MM.1S (cell line): Measurements from ENCODE around the gene GABRP.
"Not testable (repeated sequence)": the region's sequence is repeated elsewhere in the genome, so short reads cannot be mapped to it uniquely, and the experiment has no call there.

ENCODE experiments used
- DNase-seq: peaks from one replicate; pipeline ENCODE4 v3.0.0-alpha.2; 2015
- H2AFZ ChIP-seq: fragments of 300-600 bp; sonication (generic); 2 replicates; pipeline ENCODE4 v1.6.0; 2016; ENCODE audit warnings: antibody characterized with exemption, low read length
- H3F3A ChIP-seq: fragments of 300-600 bp; sonication (generic); 2 replicates; pipeline ENCODE4 v1.6.1; 2016; ENCODE audit warnings: mild to moderate bottlenecking, antibody characterized with exemption, low read length, moderate library complexity, mixed read lengths; ENCODE audit not compliant: insufficient read depth
- H3K27ac ChIP-seq: fragments of 300-600 bp; sonication (generic); 2 replicates; pipeline ENCODE4 v1.5.1; 2016; ENCODE audit warnings: mild to moderate bottlenecking, low read length
- H3K27me3 ChIP-seq: fragments of 300-600 bp; sonication (generic); replicated peaks from 2 replicates; pipeline ENCODE4 v1.6.0; 2016; ENCODE audit warnings: low read length; ENCODE audit not compliant: insufficient read depth
- H3K36me3 ChIP-seq: fragments of 300-600 bp; sonication (generic); replicated peaks from 2 replicates; pipeline ENCODE4 v1.6.1; 2016; ENCODE audit warnings: mild to moderate bottlenecking, low read length, mixed read lengths; ENCODE audit not compliant: insufficient read depth
- H3K4me1 ChIP-seq: fragments of 300-600 bp; sonication (generic); 2 replicates; pipeline ENCODE4 v1.6.1; 2016; ENCODE audit warnings: low read length, mixed read lengths
- H3K4me2 ChIP-seq: fragments of 300-600 bp; sonication (generic); 2 replicates; pipeline ENCODE4 v1.6.0; 2016; ENCODE audit warnings: low read depth, low read length
- H3K4me3 ChIP-seq: fragments of 300-600 bp; sonication (generic); 2 replicates; pipeline ENCODE4 v1.5.1; 2016; ENCODE audit warnings: low read length, mixed read lengths
- H3K79me2 ChIP-seq: fragments of 300-600 bp; sonication (generic); 2 replicates; pipeline ENCODE4 v1.6.1; 2016; ENCODE audit warnings: mixed run types, low read length, mixed read lengths
- H3K9ac ChIP-seq: fragments of 300-600 bp; sonication (generic); 2 replicates; pipeline ENCODE4 v1.6.1; 2016; ENCODE audit warnings: low read length, mixed read lengths
- H3K9me2 ChIP-seq: fragments of 300-600 bp; sonication (generic); replicated peaks from 2 replicates; pipeline ENCODE4 v1.6.1; 2016; ENCODE audit warnings: mild to moderate bottlenecking, low read length, mixed read lengths; ENCODE audit not compliant: insufficient read depth
- H3K9me3 ChIP-seq: fragments of 300-600 bp; sonication (generic); replicated peaks from 2 replicates; pipeline ENCODE4 v1.6.1; 2016; ENCODE audit warnings: mild to moderate bottlenecking, low read length, mixed read lengths; ENCODE audit not compliant: insufficient read depth
- H4K20me1 ChIP-seq: fragments of 300-600 bp; sonication (generic); 2 replicates; pipeline ENCODE4 v1.6.1; 2016; ENCODE audit warnings: mild to moderate bottlenecking, low read length, moderate library complexity, mixed read lengths; ENCODE audit not compliant: insufficient read depth
- EZH2 ChIP-seq: fragments of 300-600 bp; sonication (generic); optimal IDR thresholded peaks from 2 replicates; pipeline ENCODE3; 2017; ENCODE audit warnings: low read depth, mild to moderate bottlenecking, antibody characterized with exemption, low read length, mixed read lengths
- EZH2phosphoT487 ChIP-seq: fragments of 300-600 bp; sonication (generic); IDR thresholded peaks from 2 replicates; pipeline ENCODE4 v1.6.1; 2018; ENCODE audit warnings: antibody characterized with exemption, low read length
- TF ChIP-seq, protein P1 (sequence below): fragments of 300-600 bp; sonication (generic); IDR thresholded peaks from 2 replicates; pipeline ENCODE4 v1.5.1; 2016; ENCODE audit warnings: antibody characterized with exemption, low read length, mixed read lengths

The GABRP gene

DNA sequence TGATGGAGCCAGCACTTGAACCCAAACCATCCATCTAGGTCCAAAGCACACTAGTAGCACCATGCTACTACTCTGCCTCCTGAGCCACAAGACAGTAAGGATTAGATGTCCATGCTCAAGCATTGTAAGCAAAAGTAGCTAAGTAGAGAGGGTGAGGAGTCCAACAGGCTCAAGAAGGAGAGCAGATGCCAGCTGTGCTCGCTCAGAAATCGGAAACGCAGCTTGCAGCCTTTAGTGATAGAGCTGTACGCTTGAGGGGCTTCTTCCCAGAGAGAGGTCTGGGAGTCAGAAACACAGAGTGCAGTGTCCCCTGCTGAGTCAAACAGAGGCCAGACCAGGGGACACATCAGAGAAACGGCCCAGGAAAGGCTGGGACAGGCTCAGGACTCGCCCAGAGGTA is 32.7 kb upstream of the GABRP start:
- no peak overlapping the region for H2AFZ ChIP-seq
- peaks cover 5% of the 10 kb centered on the region; the same call in 1 of the 2 replicates for H3F3A ChIP-seq
- peaks cover 9% of the 10 kb centered on the region for H3K4me1 ChIP-seq
- no peak overlapping the region for H3K4me2 ChIP-seq
- H3K27ac ChIP-seq = no peak overlapping the region
- no peaks in the 10 kb centered on the region for H3K27me3 ChIP-seq
- no peaks in the 10 kb centered on the region for H3K9me2 ChIP-seq
- no peak for TF ChIP-seq EZH2
- TF ChIP-seq, protein P1, sequence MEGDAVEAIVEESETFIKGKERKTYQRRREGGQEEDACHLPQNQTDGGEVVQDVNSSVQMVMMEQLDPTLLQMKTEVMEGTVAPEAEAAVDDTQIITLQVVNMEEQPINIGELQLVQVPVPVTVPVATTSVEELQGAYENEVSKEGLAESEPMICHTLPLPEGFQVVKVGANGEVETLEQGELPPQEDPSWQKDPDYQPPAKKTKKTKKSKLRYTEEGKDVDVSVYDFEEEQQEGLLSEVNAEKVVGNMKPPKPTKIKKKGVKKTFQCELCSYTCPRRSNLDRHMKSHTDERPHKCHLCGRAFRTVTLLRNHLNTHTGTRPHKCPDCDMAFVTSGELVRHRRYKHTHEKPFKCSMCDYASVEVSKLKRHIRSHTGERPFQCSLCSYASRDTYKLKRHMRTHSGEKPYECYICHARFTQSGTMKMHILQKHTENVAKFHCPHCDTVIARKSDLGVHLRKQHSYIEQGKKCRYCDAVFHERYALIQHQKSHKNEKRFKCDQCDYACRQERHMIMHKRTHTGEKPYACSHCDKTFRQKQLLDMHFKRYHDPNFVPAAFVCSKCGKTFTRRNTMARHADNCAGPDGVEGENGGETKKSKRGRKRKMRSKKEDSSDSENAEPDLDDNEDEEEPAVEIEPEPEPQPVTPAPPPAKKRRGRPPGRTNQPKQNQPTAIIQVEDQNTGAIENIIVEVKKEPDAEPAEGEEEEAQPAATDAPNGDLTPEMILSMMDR = no peak
- no peak for TF ChIP-seq EZH2phosphoT487
- H3K9me3 ChIP-seq = no peaks in the 10 kb centered on the region
- no peaks in the 10 kb centered on the region for H4K20me1 ChIP-seq
- no peak for DNase-seq
- H3K79me2 ChIP-seq = no peaks in the 10 kb centered on the region
- H3K36me3 ChIP-seq = no peaks in the 10 kb centered on the region
- no peak overlapping the region for H3K4me3 ChIP-seq
- no peak overlapping the region for H3K9ac ChIP-seq

DNA sequence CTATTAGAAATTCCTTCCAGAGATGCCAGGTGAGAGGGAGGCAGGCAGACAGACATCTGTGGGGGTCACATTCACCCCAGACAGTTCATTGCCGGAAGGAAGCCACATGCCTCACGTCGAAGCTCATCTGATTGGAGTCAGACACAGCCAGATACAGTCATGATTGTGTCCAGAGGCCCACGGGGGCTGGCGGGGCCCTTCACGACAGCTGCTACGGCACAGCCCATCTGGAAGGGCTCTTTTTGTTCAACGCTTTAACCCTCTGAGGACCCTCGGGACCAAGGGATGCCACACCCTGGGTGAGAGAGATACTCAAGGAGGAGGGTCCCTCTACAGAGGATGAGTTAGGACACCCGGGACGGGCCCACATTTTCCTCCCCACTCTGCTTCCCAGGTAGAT is 31.9 kb upstream of the GABRP start:
- TF ChIP-seq EZH2phosphoT487 (no peak), EZH2 (no peak)
- TF ChIP-seq, protein P1 = no peak
- no peaks in the 10 kb centered on the region for H3F3A ChIP-seq

DNA sequence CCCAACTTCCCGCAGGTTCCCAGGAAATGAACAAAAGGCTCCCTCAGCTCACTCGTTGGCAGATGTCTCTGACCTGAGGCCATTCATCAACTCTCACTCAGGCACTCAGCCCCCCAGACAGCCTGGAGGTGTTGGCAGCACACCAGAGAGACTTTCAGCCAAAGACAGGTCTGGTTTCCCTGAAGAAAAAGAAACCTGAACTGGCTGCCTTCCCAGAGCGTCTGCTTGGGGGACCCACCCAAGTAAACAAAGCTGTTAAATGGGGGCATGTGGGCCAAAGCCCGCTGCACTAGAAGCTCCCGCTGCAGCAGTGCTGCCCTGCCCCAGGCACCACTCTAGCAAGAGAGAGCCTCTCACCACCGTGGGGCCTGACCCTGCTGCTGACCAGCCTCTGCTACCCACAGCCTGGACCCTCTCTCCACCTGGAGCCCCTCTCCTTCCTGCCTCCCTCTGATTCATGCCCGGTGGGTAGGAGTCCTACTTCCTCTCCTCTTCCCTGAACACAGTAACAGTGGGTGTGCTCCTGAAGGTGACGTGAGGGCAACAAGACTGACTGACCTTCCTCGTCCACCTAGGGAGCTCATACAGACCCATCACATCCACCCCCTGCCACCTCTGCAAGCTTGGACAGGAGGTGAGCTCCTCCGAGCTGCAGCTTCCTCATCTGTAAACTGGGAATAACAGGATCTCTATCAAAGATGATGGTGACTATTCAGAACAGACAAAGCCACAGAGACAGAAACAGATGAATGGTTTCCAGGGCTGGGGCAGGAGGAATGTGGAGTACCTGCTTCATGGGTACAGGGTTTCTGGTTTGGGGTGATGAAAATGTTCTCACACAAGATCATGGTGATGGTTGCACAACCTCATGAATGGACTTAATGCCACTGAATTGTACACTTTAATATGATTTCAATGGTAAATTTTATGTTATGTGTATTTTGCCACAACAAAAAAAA is 31.0 kb upstream of the GABRP start:
- Histone ChIP-seq H3K79me2 (no peaks in the 10 kb centered on the region), H3K4me3 (no peak overlapping the region)

More for the DNA sequence above, 31.9 kb upstream of the GABRP start:
- H4K20me1 ChIP-seq = no peaks in the 10 kb centered on the region
- no peak overlapping the region for H2AFZ ChIP-seq
- no peaks in the 10 kb centered on the region for H3K27me3 ChIP-seq
- no peak for DNase-seq
- H3K79me2 ChIP-seq = no peaks in the 10 kb centered on the region
- no peak overlapping the region for H3K9ac ChIP-seq
- H3K9me2 ChIP-seq = no peaks in the 10 kb centered on the region
- H3K9me3 ChIP-seq = no peaks in the 10 kb centered on the region
- H3K4me3 ChIP-seq = no peak overlapping the region
- H3K36me3 ChIP-seq = no peaks in the 10 kb centered on the region
- no peak overlapping the region for H3K4me2 ChIP-seq
- H3K4me1 ChIP-seq = peaks cover under 1% of the 10 kb centered on the region; the same call in 1 of the 2 replicates
- H3K27ac ChIP-seq = no peak overlapping the region

GRCh38 chr5:170753311-170753710 is 30.2 kb upstream of the GABRP start:
- H2AFZ ChIP-seq = no peak overlapping the region
- no peak overlapping the region for H3K27ac ChIP-seq
- no peaks in the 10 kb centered on the region for H3K4me1 ChIP-seq
- H3K4me2 ChIP-seq = no peak overlapping the region
- H3K4me3 ChIP-seq = no peak overlapping the region
- no peaks in the 10 kb centered on the region for H3F3A ChIP-seq
- H3K36me3 ChIP-seq = no peaks in the 10 kb centered on the region
- no peaks in the 10 kb centered on the region for H3K9me2 ChIP-seq
- TF ChIP-seq EZH2 (no peak), EZH2phosphoT487 (no peak)
- TF ChIP-seq, protein P1 = no peak
- DNase-seq = no peak
- H3K9ac ChIP-seq = no peak overlapping the region
- no peaks in the 10 kb centered on the region for H3K9me3 ChIP-seq
- no peaks in the 10 kb centered on the region for H3K27me3 ChIP-seq
- H4K20me1 ChIP-seq = no peaks in the 10 kb centered on the region
- H3K79me2 ChIP-seq = no peaks in the 10 kb centered on the region

More for the DNA sequence above, 31.0 kb upstream of the GABRP start:
- Histone ChIP-seq H3K27ac (no peak overlapping the region), H3K4me2 (no peak overlapping the region), H3K36me3 (no peaks in the 10 kb centered on the region), H3K9ac (no peak overlapping the region), H3K9me3 (no peaks in the 10 kb centered on the region), H4K20me1 (no peaks in the 10 kb centered on the region), H3F3A (no peaks in the 10 kb centered on the region), H3K4me1 (no peaks in the 10 kb centered on the region), H3K9me2 (no peaks in the 10 kb centered on the region), H2AFZ (no peak overlapping the region), H3K27me3 (no peaks in the 10 kb centered on the region)
- no peak for TF ChIP-seq EZH2phosphoT487
- DNase-seq = no peak

- not testable (repeated sequence) for H3K9me2 ChIP-seq, H3K36me3 ChIP-seq, H3K79me2 ChIP-seq, H3F3A ChIP-seq, H3K9ac ChIP-seq, H2AFZ ChIP-seq, H3K9me3 ChIP-seq, DNase-seq, H3K27me3 ChIP-seq, H3K4me2 ChIP-seq, H3K27ac ChIP-seq, H4K20me1 ChIP-seq, H3K4me1 ChIP-seq, H3K4me3 ChIP-seq
Observed at GRCh38 chr5:170754508-170754907, 29.0 kb upstream of the GABRP start.
